Stimulated activated naive CD8-positive, alpha-beta T cell treated with anti-CD3 and anti-CD28 coated beads, Interleukin-15, Interleukin-2, amounts not matched to agents 100 ng/mL and 50 ng/mL, for 24 hours (primary cell): ENCODE measurements around the gene DNAH17.

ENCODE experiments used
- H3K27ac Mint-ChIP-seq: one replicate; pipeline ENCODE4 v1.8.0; 2021; ENCODE audit warnings: mild to moderate bottlenecking, mixed read lengths
- H3K27me3 Mint-ChIP-seq: one replicate; pipeline ENCODE4 v1.8.0; 2021; ENCODE audit warnings: mixed read lengths
- H3K36me3 Mint-ChIP-seq: one replicate; pipeline ENCODE4 v1.8.0; 2021; ENCODE audit warnings: low read depth, mixed read lengths
- H3K4me1 Mint-ChIP-seq: one replicate; pipeline ENCODE4 v1.8.0; 2021; ENCODE audit warnings: low read depth, mixed read lengths
- H3K4me3 Mint-ChIP-seq: one replicate; pipeline ENCODE4 v1.8.0; 2021; ENCODE audit warnings: mild to moderate bottlenecking, mixed read lengths
- H3K9me3 Mint-ChIP-seq: one replicate; pipeline ENCODE4 v1.8.0; 2021; ENCODE audit warnings: mixed read lengths

DNAH17 gene

GRCh38 chr17:78611607-78612006 lies 34.4 kb upstream of the DNAH17 start:
- H3K27me3 Mint-ChIP-seq = peaks cover 5% of the 10 kb centered on the region
- no peaks in the 10 kb centered on the region for H3K9me3 Mint-ChIP-seq
- H3K36me3 Mint-ChIP-seq = no peaks in the 10 kb centered on the region
- no peak overlapping the region for H3K4me3 Mint-ChIP-seq
- H3K4me1 Mint-ChIP-seq = no peaks in the 10 kb centered on the region
- no peak overlapping the region for H3K27ac Mint-ChIP-seq

- Mint-ChIP-seq H3K27ac (no peak overlapping the region), H3K9me3 (no peaks in the 10 kb centered on the region), H3K36me3 (no peaks in the 10 kb centered on the region), H3K4me3 (no peak overlapping the region), H3K4me1 (no peaks in the 10 kb centered on the region), H3K27me3 (peaks cover 5% of the 10 kb centered on the region)
Measured at GRCh38 chr17:78610951-78611511, 33.8 kb upstream of the DNAH17 start.

GRCh38 chr17:78609191-78609641 lies 32.0 kb upstream of the DNAH17 start:
- no peak overlapping the region for H3K4me3 Mint-ChIP-seq
- H3K4me1 Mint-ChIP-seq = no peaks in the 10 kb centered on the region
- no peak overlapping the region for H3K27ac Mint-ChIP-seq
- no peaks in the 10 kb centered on the region for H3K9me3 Mint-ChIP-seq
- H3K27me3 Mint-ChIP-seq = peaks cover 5% of the 10 kb centered on the region
- no peaks in the 10 kb centered on the region for H3K36me3 Mint-ChIP-seq

- Mint-ChIP-seq H3K36me3 (no peaks in the 10 kb centered on the region), H3K9me3 (no peaks in the 10 kb centered on the region), H3K4me3 (no peak overlapping the region), H3K4me1 (no peaks in the 10 kb centered on the region), H3K27ac (no peak overlapping the region), H3K27me3 (peaks cover 5% of the 10 kb centered on the region)
Measured at GRCh38 chr17:78608804-78609186, 31.6 kb upstream of the DNAH17 start.

GRCh38 chr17:78608122-78608803 lies 31.1 kb upstream of the DNAH17 start:
- H3K4me3 Mint-ChIP-seq = no peak overlapping the region
- H3K9me3 Mint-ChIP-seq = no peaks in the 10 kb centered on the region
- H3K27ac Mint-ChIP-seq = no peak overlapping the region
- no peaks in the 10 kb centered on the region for H3K36me3 Mint-ChIP-seq
- H3K4me1 Mint-ChIP-seq = no peaks in the 10 kb centered on the region
- H3K27me3 Mint-ChIP-seq = peaks cover 5% of the 10 kb centered on the region

GRCh38 chr17:78607038-78607437 lies 29.8 kb upstream of the DNAH17 start:
- Mint-ChIP-seq H3K27me3 (peaks cover 5% of the 10 kb centered on the region), H3K4me3 (no peak overlapping the region), H3K9me3 (no peaks in the 10 kb centered on the region), H3K4me1 (no peaks in the 10 kb centered on the region), H3K27ac (no peak overlapping the region), H3K36me3 (no peaks in the 10 kb centered on the region)

- Mint-ChIP-seq H3K36me3 (no peaks in the 10 kb centered on the region), H3K27ac (no peak overlapping the region), H3K4me3 (no peak overlapping the region), H3K9me3 (no peaks in the 10 kb centered on the region), H3K4me1 (no peaks in the 10 kb centered on the region), H3K27me3 (peaks cover 5% of the 10 kb centered on the region)
Measured at GRCh38 chr17:78605886-78606285, 28.7 kb upstream of the DNAH17 start.

GRCh38 chr17:78605429-78605828 lies 28.2 kb upstream of the DNAH17 start:
- Mint-ChIP-seq H3K4me3 (no peak overlapping the region), H3K36me3 (no peaks in the 10 kb centered on the region), H3K27me3 (peaks cover 7% of the 10 kb centered on the region), H3K4me1 (no peaks in the 10 kb centered on the region), H3K9me3 (no peaks in the 10 kb centered on the region), H3K27ac (no peak overlapping the region)

- H3K27me3 Mint-ChIP-seq = peaks cover 7% of the 10 kb centered on the region
- H3K4me1 Mint-ChIP-seq = no peaks in the 10 kb centered on the region
- H3K9me3 Mint-ChIP-seq = no peaks in the 10 kb centered on the region
- no peak overlapping the region for H3K4me3 Mint-ChIP-seq
- no peak overlapping the region for H3K27ac Mint-ChIP-seq
- no peaks in the 10 kb centered on the region for H3K36me3 Mint-ChIP-seq
Measured at GRCh38 chr17:78602246-78602645, 25.1 kb upstream of the DNAH17 start.

- Mint-ChIP-seq H3K27ac (no peak overlapping the region), H3K27me3 (peaks cover 7% of the 10 kb centered on the region), H3K36me3 (no peaks in the 10 kb centered on the region), H3K9me3 (no peaks in the 10 kb centered on the region), H3K4me1 (no peaks in the 10 kb centered on the region), H3K4me3 (no peak overlapping the region)
Measured at GRCh38 chr17:78601577-78602190, 24.5 kb upstream of the DNAH17 start.

- Mint-ChIP-seq H3K9me3 (no peaks in the 10 kb centered on the region), H3K36me3 (no peaks in the 10 kb centered on the region), H3K27ac (no peak overlapping the region), H3K27me3 (peaks cover 13% of the 10 kb centered on the region), H3K4me3 (no peak overlapping the region), H3K4me1 (no peaks in the 10 kb centered on the region)
Measured at GRCh38 chr17:78600181-78600721, 23.1 kb upstream of the DNAH17 start.

- peaks cover 17% of the 10 kb centered on the region for H3K27me3 Mint-ChIP-seq
- H3K36me3 Mint-ChIP-seq = no peaks in the 10 kb centered on the region
- H3K27ac Mint-ChIP-seq = no peak overlapping the region
- no peak overlapping the region for H3K4me3 Mint-ChIP-seq
- H3K4me1 Mint-ChIP-seq = no peaks in the 10 kb centered on the region
- no peaks in the 10 kb centered on the region for H3K9me3 Mint-ChIP-seq
Measured at GRCh38 chr17:78599419-78599818, 22.2 kb upstream of the DNAH17 start.

GRCh38 chr17:78598013-78598471 lies 20.8 kb upstream of the DNAH17 start:
- Mint-ChIP-seq H3K27me3 (peaks cover 18% of the 10 kb centered on the region), H3K9me3 (no peaks in the 10 kb centered on the region), H3K4me1 (peaks cover 1% of the 10 kb centered on the region), H3K4me3 (no peak overlapping the region), H3K36me3 (no peaks in the 10 kb centered on the region), H3K27ac (no peak overlapping the region)

- H3K4me1 Mint-ChIP-seq = peaks cover 10% of the 10 kb centered on the region
- no peaks in the 10 kb centered on the region for H3K36me3 Mint-ChIP-seq
- H3K4me3 Mint-ChIP-seq = no peak overlapping the region
- peaks cover 21% of the 10 kb centered on the region for H3K27me3 Mint-ChIP-seq
- no peak overlapping the region for H3K27ac Mint-ChIP-seq
- H3K9me3 Mint-ChIP-seq = no peaks in the 10 kb centered on the region
Measured at GRCh38 chr17:78596871-78597764, 19.9 kb upstream of the DNAH17 start.
